Kidney (tissue), 14 donors: ENCODE data around the gene EBF3. TPM values are rescaled to one million over a fixed set of nuclear protein-coding genes. Genes with fewer than 3 reads are reported as not detected.

ENCODE experiments used
- DNase-seq, 5 donors: peaks; one replicate each; pipeline ENCODE4 v3.0.0-alpha.2; 2013 to 2020
- FAIRE-seq: peaks from 2 replicates; lab custom pipeline; 2012; peaks lifted over from hg19 to GRCh38; lab: Jason Lieb, UNC
- H3K27ac ChIP-seq, 2 donors: one replicate each; pipeline ENCODE4 v1.7.0; 2013; ENCODE audit warnings: low read depth in 2 of 2, low read length in 2 of 2, inconsistent platforms in 1 of 2
- H3K27me3 ChIP-seq: one replicate; pipeline ENCODE4 v1.7.1; 2013; ENCODE audit warnings: low read length, inconsistent platforms; ENCODE audit not compliant: control insufficient read depth, insufficient read depth
- H3K36me3 ChIP-seq, 3 donors: one replicate each; pipeline versions ENCODE4 v1.7.0 to v1.7.1; 2013; ENCODE audit warnings: low read length in 3 of 3, control low read depth in 1 of 3, inconsistent platforms in 1 of 3; ENCODE audit not compliant: insufficient read depth in 3 of 3, control insufficient read depth in 2 of 3
- H3K4me1 ChIP-seq, 3 donors: one replicate each; pipeline versions ENCODE4 v1.7.0 to v1.7.1; 2013; ENCODE audit warnings: low read length in 3 of 3, inconsistent platforms in 1 of 3, low read depth in 1 of 3; ENCODE audit not compliant: control insufficient read depth in 2 of 3, insufficient read depth in 2 of 3
- H3K4me3 ChIP-seq, 3 donors: one replicate each; pipeline versions ENCODE4 v1.7.0 to v1.8.1; 2013; ENCODE audit warnings: low read length in 3 of 3, control low read depth in 1 of 3, inconsistent platforms in 1 of 3
- H3K9ac ChIP-seq, 3 donors: one replicate each; pipeline versions ENCODE4 v1.7.0 to v1.7.1; 2013; ENCODE audit warnings: low read length in 3 of 3, control low read depth in 1 of 3, inconsistent platforms in 1 of 3
- H3K9me3 ChIP-seq, 3 donors: one replicate each; pipeline versions ENCODE4 v1.7.0 to v1.7.1; 2013; ENCODE audit warnings: low read length in 3 of 3, control low read depth in 1 of 3, inconsistent platforms in 1 of 3; ENCODE audit not compliant: control insufficient read depth in 2 of 3, insufficient read depth in 1 of 3
- CTCF ChIP-seq: IDR thresholded peaks from 3 replicates; pipeline ENCODE4 v1.5.1; 2012; ENCODE audit warnings: mild to moderate bottlenecking, moderate library complexity, borderline replicate concordance; ENCODE audit not compliant: insufficient read depth; ENCODE audit errors: extremely low read depth
- intact Hi-C: fragments of 100-400 bp; cut with DNase I; formaldehyde crosslinking; loops from one replicate; pipeline ENCODE4 v1.11.1; 2022
- polyA plus RNA-seq: library from polyadenylated mRNA; stranded (reverse); fragments of 350-450 nt; fragmentation: Illumina TruSeq; extraction: RNeasy Lipid Tissue Mini Kit (QIAGEN cat#74804); gene quantifications from one replicate; pipeline ENCODE4 v1.2.3, GENCODE V29; 2014; ENCODE audit warnings: low read depth, low replicate concordance; ENCODE audit not compliant: insufficient read depth
- total RNA-seq: library from RNA; stranded (reverse); fragmentation: NEBNext Ultra II Directional; extraction: Animal tissue kit (Norgen Biotek cat#: 25700); gene quantifications from one replicate; pipeline ENCODE4 v1.2.1, GENCODE V29; 2021
- donor health status: control.
- donor health status: control.
- donor health status: control.
- donor health status: control.
- donor health status: control.
- donor health status: DM: yes; HTN: yes; CAD: no.
- donor health status: Normal renal cell carcinoma (clear cell type).

The EBF3 gene
- total and polyA plus RNA-seq, 2 donors from 2014 or later = 0.09 to 0.98 TPM

- intact Hi-C loops = no loop called here
- no peak for TF ChIP-seq CTCF
- H3K36me3 ChIP-seq = no peaks in the 10 kb centered on the region
- no peak for FAIRE-seq
- H3K27ac ChIP-seq = no peak overlapping the region
- no peaks in the 10 kb centered on the region for H3K9me3 ChIP-seq
- H3K4me1 ChIP-seq = no peaks in the 10 kb centered on the region
- no peak for DNase-seq
- H3K27me3 ChIP-seq = peaks cover 6% of the 10 kb centered on the region
- no peak overlapping the region for H3K9ac ChIP-seq
- no peak overlapping the region for H3K4me3 ChIP-seq
Observed at GRCh38 chr10:129893104-129894089, 70.7 kb downstream of the EBF3 start.

GRCh38 chr10:129892548-129893052, 71.5 kb downstream of the EBF3 start:
- no peak for FAIRE-seq
- Histone ChIP-seq H3K27ac (no peak overlapping the region), H3K36me3 (no peaks in the 10 kb centered on the region), H3K4me3 (no peak overlapping the region), H3K9ac (no peak overlapping the region), H3K9me3 (no peaks in the 10 kb centered on the region), H3K4me1 (no peaks in the 10 kb centered on the region), H3K27me3 (no peaks in the 10 kb centered on the region)
- DNase-seq = no peak
- intact Hi-C loops = no loop called here
- no peak for TF ChIP-seq CTCF

- intact Hi-C loops = no loop called here
- no peak for TF ChIP-seq CTCF
- no peaks in the 10 kb centered on the region for H3K9me3 ChIP-seq
- no peak overlapping the region for H3K4me3 ChIP-seq
- no peaks in the 10 kb centered on the region for H3K4me1 ChIP-seq
- no peaks in the 10 kb centered on the region for H3K27me3 ChIP-seq
- H3K36me3 ChIP-seq = no peaks in the 10 kb centered on the region
- FAIRE-seq = no peak
- no peak overlapping the region for H3K27ac ChIP-seq
- H3K9ac ChIP-seq = no peak overlapping the region
- no peak for DNase-seq
Observed at GRCh38 chr10:129891806-129892205, 72.3 kb downstream of the EBF3 start.
